Endothelial cell of umbilical vein (primary cell): ENCODE measurements around the gene TET1. TPM values are rescaled to one million over a fixed set of nuclear protein-coding genes. Genes with fewer than 3 reads are reported as not detected.

Experiments used
- BruUV-seq: library from RNA; stranded (reverse); fragments of 400-500 nt; replicated peaks from 2 replicates; lab custom pipeline; 2021; lab: Mats Ljungman, UMichigan
- CTCF ChIA-PET: fragments of 300-600, 350-600 bp; sonication (Branson Sonifier 250); formaldehyde crosslinking; loops from one replicate; lab custom pipeline; 2021; ENCODE audit warnings: antibody characterized with exemption, inconsistent platforms; lab: Charles Lee
- POLR2A ChIA-PET: fragments of 300-600, 350-600 bp; sonication (Branson Sonifier 250); formaldehyde crosslinking; loops from one replicate; lab custom pipeline; 2021; ENCODE audit warnings: antibody characterized with exemption, inconsistent platforms; lab: Charles Lee
- DNase-seq: peaks from one replicate; pipeline ENCODE4 v3.0.0-alpha.2; 2011; ENCODE audit warnings: low read depth, low spot score
- FAIRE-seq: peaks from 2 replicates; lab custom pipeline; 2011; peaks lifted over from hg19 to GRCh38; lab: Jason Lieb, UNC
- H2AFZ ChIP-seq: 2 replicates; pipeline ENCODE4 v1.6.0; 2012; ENCODE audit warnings: low read depth, low read length, control low read depth, inconsistent platforms
- H3K27ac ChIP-seq: 2 replicates; pipeline ENCODE4 v1.5.1; 2011; ENCODE audit warnings: low read depth, mild to moderate bottlenecking, control low read depth, low read length, moderate library complexity; ENCODE audit not compliant: insufficient read depth
- H3K27me3 ChIP-seq, 2 experiments: 2 replicates each; pipeline versions ENCODE4 v1.6.0 to v1.6.1; 2011; ENCODE audit warnings: low read length in 2 of 2, mixed read lengths in 1 of 2; ENCODE audit not compliant: control insufficient read depth in 2 of 2, insufficient read depth in 2 of 2
- H3K36me3 ChIP-seq, 2 experiments: 2 replicates in 1 of 2; 3 replicates in 1 of 2; pipeline ENCODE4 v1.5.1; 2011; ENCODE audit warnings: low read length in 2 of 2, mild to moderate bottlenecking in 1 of 2, moderate library complexity in 1 of 2; ENCODE audit not compliant: control insufficient read depth in 2 of 2, insufficient read depth in 2 of 2; ENCODE audit errors: extremely low read depth in 1 of 2
- H3K4me1 ChIP-seq: 3 replicates; pipeline ENCODE4 v1.5.1; 2011; ENCODE audit warnings: mild to moderate bottlenecking, low read length; ENCODE audit not compliant: control insufficient read depth, insufficient read depth; ENCODE audit errors: extremely low read depth
- H3K4me2 ChIP-seq: 2 replicates; pipeline ENCODE4 v1.6.1; 2011; ENCODE audit warnings: low read length, control low read depth, mixed read lengths; ENCODE audit not compliant: insufficient read depth
- H3K4me3 ChIP-seq, 3 experiments: fragments of 200-600 bp in 1 of 3; sonication (generic), shearing (Covaris generic) in 1 of 3; replicated peaks in 1 of 3; 2 replicates each; pipeline ENCODE4 v1.5.1; 2011 to 2016; ENCODE audit warnings: control low read depth in 3 of 3, low read length in 3 of 3, mild to moderate bottlenecking in 2 of 3, inconsistent platforms in 1 of 3, low read depth in 1 of 3, moderate library complexity in 1 of 3; ENCODE audit not compliant: insufficient read depth in 1 of 3
- H3K79me2 ChIP-seq: 2 replicates; pipeline ENCODE4 v1.6.0; 2012; ENCODE audit warnings: low read length, inconsistent platforms; ENCODE audit not compliant: control insufficient read depth, insufficient read depth
- H3K9ac ChIP-seq: replicated peaks from 2 replicates; pipeline ENCODE3; 2011; ENCODE audit warnings: low read length, control low read depth; ENCODE audit not compliant: insufficient read depth; ENCODE audit errors: extremely low read depth
- H3K9me1 ChIP-seq: replicated peaks from 3 replicates; pipeline ENCODE4 v1.6.0; 2011; ENCODE audit warnings: mild to moderate bottlenecking, low read length; ENCODE audit not compliant: control insufficient read depth, insufficient read depth; ENCODE audit errors: extremely low read depth
- H3K9me3 ChIP-seq: replicated peaks from 2 replicates; pipeline ENCODE4 v1.5.1; 2012; ENCODE audit warnings: low read length, inconsistent platforms; ENCODE audit not compliant: control insufficient read depth, insufficient read depth
- H4K20me1 ChIP-seq: replicated peaks from 2 replicates; pipeline ENCODE3; 2011; ENCODE audit warnings: mild to moderate bottlenecking, low read length; ENCODE audit not compliant: control insufficient read depth, insufficient read depth; ENCODE audit errors: extremely low read depth
- CTCF ChIP-seq, 2 donors: IDR thresholded peaks; 1 replicate in 1 of 2; 2 replicates in 1 of 2; pipeline ENCODE4 v1.5.1; 2011; ENCODE audit warnings: low read length in 2 of 2, mild to moderate bottlenecking in 2 of 2, moderate library complexity in 2 of 2, control low read depth in 1 of 2, inconsistent platforms in 1 of 2, low read depth in 1 of 2; ENCODE audit not compliant: insufficient read depth in 1 of 2; ENCODE audit errors: extremely low read depth in 1 of 2
- EZH2 ChIP-seq: IDR thresholded peaks from 2 replicates; pipeline ENCODE4 v1.6.1; 2012; ENCODE audit warnings: borderline replicate concordance, low read depth, mild to moderate bottlenecking, moderate library complexity, low read length, inconsistent platforms; ENCODE audit not compliant: severe bottlenecking
- FOS ChIP-seq: IDR thresholded peaks from 2 replicates; pipeline ENCODE4 v1.6.1; 2011; ENCODE audit warnings: mild to moderate bottlenecking, low read length, moderate library complexity, borderline replicate concordance; ENCODE audit not compliant: insufficient read depth
- GATA2 ChIP-seq: IDR thresholded peaks from 2 replicates; pipeline ENCODE4 v1.7.0; 2011; ENCODE audit warnings: low read depth, mild to moderate bottlenecking, moderate library complexity, mixed read lengths, low read length; ENCODE audit not compliant: insufficient read length, insufficient read depth
- JUN ChIP-seq: IDR thresholded peaks from 2 replicates; pipeline ENCODE4 v1.6.1; 2011; ENCODE audit warnings: borderline replicate concordance, low read depth; ENCODE audit not compliant: insufficient read length, insufficient read depth
- MAX ChIP-seq: IDR thresholded peaks from 2 replicates; pipeline ENCODE4 v1.6.1; 2011; ENCODE audit not compliant: insufficient read depth, insufficient read length
- MYC ChIP-seq: IDR thresholded peaks from one replicate; pipeline ENCODE4 v1.6.1; 2011; ENCODE audit warnings: mild to moderate bottlenecking, low read depth, low read length
- POLR2A ChIP-seq: IDR thresholded peaks from 2 replicates; pipeline ENCODE4 v1.6.1; 2012; ENCODE audit warnings: low read depth, mild to moderate bottlenecking, control low read depth, low read length
- POLR2AphosphoS5 ChIP-seq: IDR thresholded peaks from 2 replicates; pipeline ENCODE4 v1.6.1; 2012; ENCODE audit warnings: low read depth, mild to moderate bottlenecking, control low read depth, low read length, moderate library complexity; ENCODE audit not compliant: insufficient read depth
- dilution Hi-C: fragments of 300-500 bp; cut with MboI; formaldehyde crosslinking; loops from one replicate; pipeline ENCODE4 v1.15.0; 2019; ENCODE audit warnings: low sequenced_read_pairs; ENCODE audit not compliant: extremely low pct_ligation_motif_present
- intact Hi-C: fragments of 100-400 bp; cut with micrococcal nuclease; formaldehyde crosslinking; loops from one replicate; pipeline ENCODE4 v1.10.0; 2022
- polyA plus RNA-seq, 4 experiments: library from polyadenylated mRNA; depleted of rRNA in 3 of 4; stranded (reverse) in 3 of 4; unstranded in 1 of 4; fragments of >200 nt; gene quantifications; 2 replicates each; pipeline versions ENCODE4 v1.2.1 to v1.2.3, GENCODE V29; 2011 to 2012; ENCODE audit warnings: missing spikeins in 1 of 4
- total RNA-seq: library from RNA; stranded (reverse); gene quantifications from 2 replicates; pipeline ENCODE4 v1.2.3, GENCODE V29; 2021

Gene TET1
- total and polyA plus RNA-seq, 2 donors (not counting 3 experiments of a cell fraction or from before 2014, with no cell fraction given), result 0.23 to 1.5 TPM

- BruUV-seq, result no TSS peak
- TF ChIP-seq GATA2, result no peak
- TF ChIP-seq MAX, result no peak
- no peak for TF ChIP-seq FOS
- no peak for TF ChIP-seq MYC
- H3K4me3 ChIP-seq, result no peak overlapping the region
- intact Hi-C loops, result no loop called here
- no peaks in the 10 kb centered on the region for H3K36me3 ChIP-seq
- H3K9me1 ChIP-seq, result no peaks in the 10 kb centered on the region
- peaks cover 0 to 2% of the 10 kb centered on the region in 2 experiments for H3K27me3 ChIP-seq
- DNase-seq (no peak), FAIRE-seq (no peak)
- H4K20me1 ChIP-seq, result no peaks in the 10 kb centered on the region
- dilution Hi-C loops, result no loop called here
- H3K9me3 ChIP-seq, result no peaks in the 10 kb centered on the region
- ChIA-PET CTCF (interaction anchor here (1.1 to 1.6 kb wide), 2 partner anchors 10 to 48 kb away, joined by 3 to 4 read pairs; no protein-coding TSS in a partner anchor), POLR2A (no interaction called here)
- H2AFZ ChIP-seq, result no peak overlapping the region
- no peak overlapping the region for H3K9ac ChIP-seq
- no peaks in the 10 kb centered on the region for H3K79me2 ChIP-seq
- no peak overlapping the region for H3K27ac ChIP-seq
- H3K4me2 ChIP-seq, result no peak overlapping the region
- no peaks in the 10 kb centered on the region for H3K4me1 ChIP-seq
These were observed 7.0 kb upstream of the TET1 start for GRCh38 chr10:68553138-68553537.

- BruUV-seq, result no TSS peak
- Histone ChIP-seq H3K9ac (no peak overlapping the region), H3K9me3 (no peaks in the 10 kb centered on the region), H3K27ac (no peak overlapping the region), H4K20me1 (no peaks in the 10 kb centered on the region), H3K36me3 (no peaks in the 10 kb centered on the region), H3K4me3 (no peak overlapping the region), H3K4me2 (no peak overlapping the region), H2AFZ (no peak overlapping the region), H3K27me3 (peaks cover 2 to 5% of the 10 kb centered on the region in 2 experiments), H3K4me1 (no peaks in the 10 kb centered on the region), H3K79me2 (no peaks in the 10 kb centered on the region), H3K9me1 (no peaks in the 10 kb centered on the region)
- DNase-seq, result no peak
- dilution Hi-C loops, result no loop called here
- POLR2A ChIA-PET, result no interaction called here
- no peak for TF ChIP-seq MAX
- no peak for TF ChIP-seq POLR2A
- no peak for TF ChIP-seq CTCF (IDR thresholded peaks at IDR 0.05; ENCODE audit: extremely low read depth in 1 of 2, insufficient read depth in 1 of 2, low read depth in 1 of 2, low read length in 2 of 2)
- TF ChIP-seq FOS, result no peak
- no peak for TF ChIP-seq MYC
- TF ChIP-seq GATA2, result no peak
- TF ChIP-seq EZH2, result no peak
- TF ChIP-seq POLR2AphosphoS5, result no peak
- TF ChIP-seq JUN, result no peak
- CTCF ChIA-PET, result interaction anchor here (1.1 kb wide), 1 partner anchor 47 kb away, joined by 3 read pairs; no protein-coding TSS in a partner anchor
- FAIRE-seq, result no peak
- intact Hi-C loops, result no loop called here
These were observed 6.5 kb upstream of the TET1 start for GRCh38 chr10:68553599-68553998.
